ENCODE results near the gene ELMOD1. TPM values are rescaled to one million over a fixed set of nuclear protein-coding genes. Genes with fewer than 3 reads are reported as not detected.
"Not testable (repeated sequence)": the region's sequence is repeated elsewhere in the genome, so short reads cannot be mapped to it uniquely, and the experiment has no call there.

The ELMOD1 gene
- total RNA-seq = 0.53 and 0.63 TPM in 2 replicates

DNA sequence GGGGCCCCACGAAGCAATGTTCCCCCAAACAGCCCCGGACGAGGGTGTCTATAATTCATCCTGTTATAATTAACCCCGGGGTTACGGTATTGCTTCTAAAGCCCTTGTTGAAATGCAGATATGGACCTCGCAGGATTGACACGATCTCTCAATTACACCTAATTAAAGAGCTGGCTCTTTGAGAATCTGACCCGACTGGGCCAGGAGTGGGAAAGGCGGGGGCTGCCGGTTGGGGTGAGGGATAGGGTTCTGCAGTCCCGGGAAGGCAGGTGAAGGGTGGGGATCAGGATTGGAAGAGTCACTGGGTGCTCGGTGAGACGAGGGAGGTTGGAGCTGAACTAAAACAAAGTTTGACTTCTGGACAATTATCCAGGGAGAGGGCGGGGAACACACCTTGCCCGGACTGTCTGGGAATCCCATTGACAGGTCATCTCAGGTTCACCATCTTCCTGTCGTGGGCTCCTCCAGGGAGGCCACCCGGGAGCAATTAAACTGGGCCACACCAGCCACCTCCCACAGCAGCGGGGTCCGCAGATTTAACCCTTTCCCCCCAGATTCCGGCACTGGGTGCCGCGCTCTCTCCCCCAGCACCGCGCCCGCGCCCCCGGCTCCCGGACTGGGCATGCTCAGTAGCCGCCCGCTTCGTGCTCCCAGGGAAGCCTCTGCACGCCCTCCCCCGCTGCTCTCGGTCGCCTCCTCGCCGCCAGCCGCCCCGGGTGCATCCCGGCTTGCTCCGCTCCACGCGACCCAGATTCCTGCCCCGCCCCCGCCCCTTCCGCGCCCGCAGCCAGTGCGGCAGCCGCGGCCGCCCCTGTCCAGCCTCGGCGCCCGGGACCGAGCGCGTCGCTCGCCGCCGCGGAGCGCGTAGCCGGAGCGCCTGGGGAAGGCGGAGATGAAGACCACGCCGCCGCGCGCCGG, at the start of gene ELMOD1:
ELMOD1 (plus strand) TSS at position 688 of the 918 bp plus-strand sequence. CDS start 27,043 bp downstream, outside the sequence.
- no peak for DNase-seq (ENCODE audit: low read depth, low spot score)

DNA sequence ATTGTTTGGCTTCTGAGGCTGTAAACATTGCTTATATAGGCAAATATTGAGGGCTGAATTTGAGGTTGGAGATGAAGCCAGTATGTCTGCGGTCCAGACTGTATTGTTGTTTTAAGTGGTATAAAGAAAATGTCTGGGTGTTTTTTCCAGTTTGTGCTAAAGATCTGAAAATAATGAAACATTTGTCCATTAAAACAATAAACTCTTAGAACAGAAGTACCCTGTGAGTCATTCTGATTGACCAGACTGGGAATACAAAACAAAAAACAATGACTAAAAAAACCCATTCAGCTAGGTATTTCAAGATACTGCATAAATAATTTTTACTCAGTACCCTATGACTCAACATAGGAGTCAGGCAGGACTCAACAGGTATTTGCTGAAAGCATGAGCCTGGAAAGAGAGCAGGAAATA, 45.8 kb upstream of the ELMOD1 start:
- DNase-seq (ENCODE audit: low read depth, low spot score) = peak; percentile 55

DNA sequence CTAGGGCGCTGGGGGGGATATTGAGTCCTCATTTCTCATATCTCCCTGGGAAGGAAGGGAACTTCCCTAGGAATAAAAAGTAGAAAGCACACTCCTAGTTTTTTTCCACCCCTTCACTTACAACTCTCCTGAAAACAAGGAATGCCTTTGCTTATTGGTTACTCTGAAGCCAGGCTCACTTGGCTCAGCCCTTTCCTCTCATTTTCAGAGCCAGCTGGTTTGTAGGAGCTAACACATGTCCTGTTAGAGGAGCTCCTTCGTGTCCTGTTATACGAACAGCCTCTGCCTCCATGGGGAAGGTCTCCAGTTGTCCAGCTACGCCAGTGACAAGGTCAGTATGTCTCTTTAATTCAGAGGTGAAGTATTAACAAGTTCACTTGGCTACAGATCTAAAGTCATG, 43.0 kb upstream of the ELMOD1 start:
- no peak for DNase-seq (ENCODE audit: low read depth, low spot score)

DNA sequence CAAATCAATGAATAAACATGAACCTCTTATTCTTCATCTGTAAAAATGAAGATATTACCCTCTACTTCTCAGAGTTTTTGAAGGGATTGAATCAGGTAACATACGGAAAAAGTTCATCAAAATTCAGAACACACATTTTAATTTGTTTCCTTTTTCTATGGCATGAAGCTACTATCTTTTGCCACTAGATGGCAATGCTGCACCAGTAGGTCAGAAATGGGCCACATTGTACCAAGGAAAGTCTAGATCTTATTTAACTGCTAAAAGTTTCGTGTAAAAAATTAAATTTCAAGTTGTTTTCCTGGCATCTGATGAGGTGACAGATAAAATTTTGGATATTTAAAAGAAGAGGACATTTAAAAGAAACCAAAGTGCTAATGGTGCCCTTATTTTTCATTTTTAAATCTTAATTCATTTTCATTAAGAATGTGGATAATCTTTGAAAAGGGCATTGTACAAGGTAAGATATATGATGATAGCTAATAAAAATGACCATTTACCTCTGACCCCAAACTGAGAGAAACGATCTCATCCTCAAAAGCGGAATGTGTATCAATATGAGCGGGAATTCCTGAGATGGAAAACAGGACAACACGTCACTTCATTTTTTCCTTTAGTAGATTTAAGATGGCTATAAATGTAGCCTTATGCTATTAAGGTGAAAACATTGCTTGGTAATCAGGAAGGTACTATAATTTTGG, 41.5 kb upstream of the ELMOD1 start:
- DNase-seq (ENCODE audit: low read depth, low spot score) = no peak

DNA sequence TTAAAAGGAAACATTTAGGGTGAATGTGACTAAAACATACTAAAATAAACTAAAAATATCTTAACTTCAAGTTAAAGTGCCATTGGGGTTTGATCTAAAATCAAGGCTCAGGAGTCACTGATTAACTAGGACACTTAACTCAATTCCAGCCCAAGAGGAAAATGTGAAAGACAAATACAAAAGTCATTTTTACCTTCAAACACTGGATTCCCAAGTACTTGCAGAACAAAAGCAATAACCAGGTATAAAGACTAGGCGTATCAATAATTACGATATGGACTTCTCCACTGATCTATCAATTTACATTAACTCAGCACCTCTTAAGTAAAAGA, 41.0 kb upstream of the ELMOD1 start:
- no peak for DNase-seq (ENCODE audit: low read depth, low spot score)

DNA sequence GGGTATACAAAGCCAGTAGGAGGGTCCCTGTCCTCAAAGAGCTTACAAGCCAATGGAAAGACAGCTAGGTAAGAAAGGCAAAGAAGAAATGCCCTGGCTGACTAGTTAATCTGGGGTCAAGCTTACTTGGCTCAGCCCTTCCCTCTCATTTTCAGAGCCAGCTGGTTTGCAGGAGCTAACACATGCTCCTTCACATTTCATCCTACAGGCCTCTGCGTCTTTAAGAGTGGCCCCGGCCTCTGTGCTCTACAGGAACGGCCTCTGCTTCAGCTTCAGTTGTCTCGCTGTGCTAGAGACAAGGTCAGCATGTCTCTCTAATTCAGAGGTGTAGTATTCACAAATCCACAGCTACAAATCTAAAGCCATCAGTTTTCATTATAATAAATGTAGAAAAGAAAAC, 40.6 kb upstream of the ELMOD1 start:
- DNase-seq (ENCODE audit: low read depth, low spot score) = no peak

DNA sequence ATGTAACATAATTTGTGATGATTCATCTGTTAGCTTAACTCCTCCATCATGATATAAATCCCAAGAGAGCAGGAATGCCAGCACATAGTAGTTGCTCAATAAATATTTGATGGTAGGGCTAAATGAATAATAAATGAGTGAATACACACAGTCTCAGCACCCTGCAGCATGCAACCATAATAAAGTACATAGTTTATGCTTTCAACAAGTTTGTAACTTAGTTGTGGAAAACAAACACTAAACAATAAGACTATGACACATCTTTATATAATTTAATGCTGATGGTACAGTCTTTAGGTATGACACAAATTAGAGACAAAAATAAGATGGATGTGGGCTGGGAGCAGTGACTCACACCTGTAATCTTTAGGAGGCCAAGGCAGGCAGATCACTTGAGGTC, 29.3 kb upstream of the ELMOD1 start:
- no peak for DNase-seq (ENCODE audit: low read depth, low spot score)

DNA sequence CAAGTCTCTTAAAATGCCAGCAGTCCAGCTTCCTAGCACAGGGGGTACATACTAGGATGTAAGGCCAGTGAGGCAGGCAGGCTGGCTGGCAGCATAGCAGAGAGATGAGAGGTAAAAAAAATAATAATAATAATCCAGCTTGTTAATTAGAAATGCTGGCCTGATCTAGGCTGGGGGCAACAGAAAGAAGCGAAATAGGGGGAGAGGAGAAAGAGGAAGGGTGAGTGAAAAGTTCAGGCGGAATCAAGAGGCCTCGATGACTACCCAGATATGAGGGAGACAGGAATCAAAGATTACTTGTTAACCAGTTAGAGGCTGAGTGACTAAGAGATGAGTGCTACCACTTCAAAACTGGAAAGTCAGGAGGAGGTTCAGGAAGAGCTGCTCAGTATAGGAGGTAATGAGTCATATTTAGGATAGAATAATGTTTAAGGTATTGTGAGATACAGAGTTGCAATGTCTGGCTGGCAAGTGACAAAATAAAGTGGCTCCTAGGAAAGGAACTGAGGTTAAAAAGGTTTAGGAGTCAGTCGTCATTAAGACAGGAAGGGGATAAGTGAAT, 28.2 kb upstream of the ELMOD1 start:
- DNase-seq (ENCODE audit: low read depth, low spot score) = peak; percentile 40

DNA sequence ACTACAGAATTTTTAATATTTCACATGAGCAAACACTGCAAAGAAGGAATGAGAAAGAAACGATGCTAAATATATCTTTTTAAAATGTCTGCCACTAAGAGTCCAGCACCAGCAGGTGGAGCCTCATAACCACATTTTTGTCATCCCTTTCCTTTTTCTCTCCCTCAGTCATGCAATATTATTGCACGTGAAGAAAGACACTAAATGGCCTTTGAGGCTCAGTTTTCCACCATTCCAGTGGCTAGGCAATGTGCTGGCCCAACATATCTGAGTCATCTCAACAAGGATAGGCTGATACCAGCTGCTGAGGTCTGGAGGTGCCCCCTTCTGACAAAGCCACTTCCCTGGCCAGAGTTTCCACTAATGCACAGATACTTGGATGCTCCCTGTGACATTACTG, 27.2 kb upstream of the ELMOD1 start:
- no peak for DNase-seq (ENCODE audit: low read depth, low spot score)

DNA sequence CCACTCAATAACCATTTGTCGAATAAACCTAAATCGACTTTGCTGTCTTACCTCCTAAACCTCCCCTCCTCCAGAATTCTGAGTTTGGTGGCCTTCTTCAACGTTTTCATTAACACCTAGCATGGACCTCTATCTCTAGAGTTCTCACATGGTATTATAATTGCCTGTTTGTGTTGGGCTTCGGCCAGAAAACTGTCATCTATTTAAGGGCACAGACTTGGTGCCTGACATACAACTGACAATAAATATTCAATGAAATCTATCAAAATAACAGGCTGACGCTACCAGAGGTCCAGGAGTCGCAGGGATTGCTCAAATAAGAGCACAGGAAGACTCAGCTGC, 26.1 kb upstream of the ELMOD1 start:
- no peak for DNase-seq (ENCODE audit: low read depth, low spot score)

DNA sequence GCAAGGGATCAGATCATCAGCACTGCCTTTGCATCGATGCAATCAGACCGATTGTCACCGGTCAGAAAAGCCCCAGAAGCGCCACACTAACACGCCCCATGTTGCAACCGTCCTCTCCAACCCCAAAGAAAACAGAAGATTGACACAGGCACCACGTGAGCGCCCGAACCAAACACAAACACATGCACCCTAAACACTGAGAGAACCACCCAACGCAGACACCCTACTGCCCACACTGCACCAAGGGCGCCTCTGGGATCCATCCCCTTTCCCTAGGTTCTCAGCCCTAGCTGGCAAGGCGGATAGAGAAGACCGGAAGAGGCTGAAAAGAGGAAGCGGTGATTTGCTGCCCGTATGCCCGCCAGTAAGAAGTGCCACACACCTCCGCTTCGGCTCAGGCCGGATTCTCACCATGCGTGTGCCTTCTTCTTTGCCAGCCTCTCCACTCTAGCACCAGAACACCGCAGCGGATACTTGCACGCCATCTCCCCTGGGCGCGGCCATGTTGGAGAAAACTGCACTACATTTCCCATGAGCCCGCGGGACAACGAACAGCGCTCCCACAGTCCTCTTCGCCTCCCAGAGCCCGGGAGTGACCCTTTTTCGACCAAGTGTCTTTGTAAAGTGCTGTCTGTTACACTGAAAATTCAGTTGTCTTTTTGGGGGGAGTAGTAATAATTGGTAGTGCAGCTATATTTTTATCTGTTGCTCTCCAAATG, 25.6 kb upstream of the ELMOD1 start, which contains the start of gene ALKBH8:
ALKBH8 (minus strand) TSS at position 517 of the 719 bp plus-strand sequence. CDS start 4,842 bp downstream, outside the sequence.
- no peak for DNase-seq (ENCODE audit: low read depth, low spot score)

DNA sequence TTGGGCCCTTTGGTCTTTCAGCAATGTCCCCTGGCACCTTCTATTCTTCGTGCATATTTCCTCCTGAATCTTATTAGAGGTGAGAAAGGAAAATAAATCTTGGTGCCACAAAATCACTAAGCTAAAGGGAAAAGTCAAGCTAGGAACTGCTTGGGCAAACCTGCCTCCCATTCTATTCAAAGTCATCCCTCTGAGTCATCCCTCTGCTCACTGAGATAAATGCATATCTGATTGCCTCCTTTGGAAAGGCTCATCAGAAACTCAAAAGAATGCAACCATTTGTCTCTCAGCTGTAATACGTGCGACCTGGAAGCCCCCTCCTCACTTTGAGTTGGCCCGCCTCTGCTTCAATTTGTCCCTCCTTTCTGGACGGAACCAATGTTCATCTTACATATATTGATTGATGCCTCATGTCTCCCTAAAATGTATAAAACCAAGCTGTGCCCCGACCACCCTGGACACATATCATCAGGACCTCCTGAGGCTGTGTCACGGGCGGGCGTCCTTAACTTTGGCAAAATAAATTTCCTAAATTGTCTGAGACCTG, 24.9 kb upstream of the ELMOD1 start:
- not testable (repeated sequence) for DNase-seq (ENCODE audit: low read depth, low spot score)

DNA sequence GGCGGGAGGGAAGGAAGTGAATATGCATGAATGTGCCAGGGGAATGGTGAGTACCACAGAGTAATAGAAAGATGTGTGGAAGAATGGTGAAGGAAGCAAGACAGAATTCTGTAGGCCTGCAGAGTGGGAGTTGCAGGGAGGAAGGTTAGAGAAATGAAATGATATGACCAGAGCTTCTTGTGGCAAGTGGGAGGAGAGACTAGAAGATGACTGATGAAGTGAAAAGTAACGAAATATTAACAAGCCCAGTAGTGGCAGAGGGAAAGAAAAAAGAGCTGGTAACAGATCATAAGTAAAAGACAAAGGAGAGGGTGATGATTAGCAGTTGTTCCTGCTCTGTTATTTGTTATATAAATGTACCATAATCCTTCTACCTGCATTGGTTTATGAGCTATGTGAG, 24.4 kb upstream of the ELMOD1 start:
- no peak for DNase-seq (ENCODE audit: low read depth, low spot score)

DNA sequence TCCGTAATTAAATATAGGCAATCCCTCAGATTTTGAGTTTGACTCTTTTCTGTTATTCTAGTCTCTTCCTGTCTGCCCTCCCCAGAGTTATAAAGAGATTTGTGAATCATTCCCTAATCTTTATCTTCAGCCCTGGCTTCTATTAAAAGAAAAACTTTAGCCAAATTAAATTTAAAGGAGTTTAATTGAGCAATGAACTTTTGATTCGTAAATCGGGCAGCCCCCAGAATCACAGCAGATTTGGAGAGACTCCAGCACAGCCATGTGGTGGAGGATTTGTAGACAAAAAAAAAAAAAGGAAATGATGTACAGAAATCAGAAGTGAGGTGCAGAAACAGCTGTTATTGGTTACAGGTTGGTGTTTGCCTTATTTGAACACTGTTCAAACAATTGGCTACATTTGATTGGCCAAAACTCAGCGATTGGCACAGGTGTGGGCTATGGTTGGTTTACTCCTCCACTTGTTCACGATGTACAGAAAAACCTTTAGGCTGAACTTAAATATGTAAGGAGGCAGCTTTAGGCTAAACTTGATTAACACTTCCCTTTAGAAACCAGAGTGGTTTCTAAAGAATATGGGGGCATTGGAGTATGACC, 23.1 kb upstream of the ELMOD1 start:
- DNase-seq (ENCODE audit: low read depth, low spot score) = no peak

DNA sequence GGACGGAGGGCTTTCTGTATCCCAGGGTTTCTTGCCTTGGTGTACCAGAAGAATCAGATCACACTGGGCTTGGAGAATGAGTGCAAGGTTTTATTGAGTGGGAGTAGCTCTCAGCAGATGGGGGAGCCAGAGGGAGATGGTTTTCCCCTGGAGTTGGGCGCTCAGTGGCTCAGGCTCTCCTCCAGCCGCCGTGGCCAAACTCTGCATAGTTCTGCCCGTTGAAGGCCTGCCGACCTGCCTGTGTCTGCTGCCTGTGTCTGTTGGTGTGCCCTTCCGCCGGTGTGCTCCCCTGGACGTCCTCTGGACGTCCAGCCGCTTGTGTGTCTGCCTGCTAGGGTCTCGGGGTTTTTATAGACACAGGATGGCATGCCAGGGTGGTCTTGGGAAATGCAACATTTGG, 20.9 kb upstream of the ELMOD1 start:
- DNase-seq (ENCODE audit: low read depth, low spot score) = no peak

DNA sequence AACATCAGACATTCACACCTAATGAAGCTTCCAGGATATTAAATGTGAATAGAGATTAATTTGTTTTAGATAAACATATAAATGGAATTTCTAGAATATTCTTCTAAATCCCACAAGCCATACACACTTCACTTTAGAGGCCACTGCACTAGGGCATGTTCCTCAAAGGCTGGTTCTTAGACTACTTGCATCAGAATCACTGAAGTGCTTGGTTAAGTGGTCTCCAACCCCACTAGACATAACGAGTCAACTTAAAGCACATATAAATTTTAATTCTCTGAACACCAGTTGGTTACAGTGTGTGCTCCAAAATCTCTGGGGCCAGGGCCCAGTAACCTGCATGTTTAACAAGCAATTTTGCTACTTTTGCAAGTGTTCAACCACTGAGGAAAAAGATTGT, 17.5 kb upstream of the ELMOD1 start:
- DNase-seq (ENCODE audit: low read depth, low spot score) = no peak

DNA sequence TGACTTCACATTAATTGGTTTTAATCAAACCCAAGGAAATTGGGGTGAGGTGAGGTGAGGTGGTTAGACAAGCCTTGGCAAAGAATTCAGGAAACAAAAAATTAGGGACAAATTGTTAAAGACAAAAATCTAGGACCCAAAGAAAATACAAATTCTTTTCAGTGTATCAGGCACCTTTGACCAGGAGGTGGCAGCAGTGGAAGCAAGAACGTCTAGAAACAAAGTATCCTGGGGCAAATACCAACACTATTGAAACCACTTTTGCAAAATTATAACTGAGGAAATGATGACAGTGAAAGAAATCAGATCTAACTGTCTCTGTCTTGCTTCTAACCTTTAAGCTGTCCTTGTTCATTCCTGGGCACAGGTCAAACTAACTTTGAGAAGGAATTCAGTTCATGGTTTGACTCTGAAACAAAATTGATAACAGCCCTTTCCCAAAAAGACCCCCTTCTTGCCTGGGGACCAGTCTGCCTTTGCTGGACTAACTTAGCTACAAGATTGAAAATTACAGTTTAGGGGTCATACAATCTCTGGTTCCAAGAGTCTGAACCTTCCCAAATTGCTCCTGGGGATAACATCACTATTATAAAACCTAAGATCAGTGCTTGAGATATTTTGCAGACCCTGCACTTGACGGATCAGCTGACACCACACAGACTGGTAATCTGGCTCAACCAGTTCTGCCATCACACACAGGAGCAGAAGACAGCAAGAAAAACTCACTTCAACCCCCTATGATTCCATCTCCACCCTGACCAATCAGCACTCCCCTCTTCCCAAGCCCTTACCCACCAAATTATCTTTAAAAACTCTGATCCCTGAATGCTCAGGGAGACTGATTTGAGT, 14.2 kb upstream of the ELMOD1 start:
- not testable (repeated sequence) for DNase-seq (ENCODE audit: low read depth, low spot score)

DNA sequence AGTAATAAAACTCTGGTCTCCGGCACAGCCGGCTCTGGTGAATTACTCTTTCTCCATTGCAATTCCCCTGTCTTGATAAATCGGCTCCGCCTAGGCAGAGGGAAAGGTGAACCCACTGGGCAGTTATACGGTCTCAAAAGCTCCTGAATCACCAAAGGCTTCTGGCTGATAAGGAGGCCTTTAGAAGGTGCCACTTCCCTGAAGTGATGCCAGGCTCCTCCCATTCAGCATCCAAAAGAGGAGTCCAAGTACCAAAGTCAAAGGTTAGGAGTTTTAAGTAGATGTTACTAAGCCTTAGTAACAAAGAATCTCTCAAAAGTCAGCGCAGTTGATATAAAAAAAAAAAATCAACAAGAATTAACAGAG, 13.6 kb upstream of the ELMOD1 start:
- no peak for DNase-seq (ENCODE audit: low read depth, low spot score)

DNA sequence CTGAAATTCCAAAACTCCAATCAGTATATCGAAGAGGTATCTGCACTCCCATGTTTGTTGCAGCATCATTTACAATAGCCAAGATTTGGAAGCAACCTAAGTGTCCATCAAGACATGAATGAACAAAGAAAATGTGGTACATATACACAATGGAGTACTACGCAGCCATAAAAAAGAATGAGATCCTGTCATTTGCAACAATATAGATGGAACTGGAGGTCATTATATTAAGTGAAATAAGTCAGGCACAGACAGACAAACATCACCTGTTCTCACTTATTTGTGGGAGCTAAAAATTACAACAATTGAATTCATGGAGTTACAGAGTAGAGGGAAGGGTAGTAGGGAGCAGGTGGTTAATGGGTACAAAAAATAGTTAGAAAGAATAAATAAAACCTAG, 11.8 kb upstream of the ELMOD1 start:
- DNase-seq (ENCODE audit: low read depth, low spot score) = not testable (repeated sequence)

DNA sequence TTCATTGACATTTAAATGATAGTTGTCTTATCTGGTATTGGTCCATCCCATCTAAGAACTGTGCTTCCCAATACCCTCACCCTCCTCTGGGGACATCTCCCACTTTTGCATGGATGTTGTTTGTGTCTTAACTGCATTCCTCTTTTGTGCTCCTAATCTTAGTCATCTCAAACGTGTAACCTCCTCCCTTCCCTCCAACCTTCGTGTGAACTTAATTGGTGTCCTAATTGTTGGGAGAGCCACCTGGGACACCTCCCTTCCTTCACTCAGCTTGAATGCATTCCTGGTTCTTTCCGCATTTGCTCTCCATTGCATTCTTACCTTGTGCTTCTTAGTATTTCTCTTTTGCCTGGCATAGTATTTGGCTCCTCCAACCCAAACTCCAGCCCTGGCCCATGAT, 9.8 kb upstream of the ELMOD1 start:
- no peak for DNase-seq (ENCODE audit: low read depth, low spot score)
